ENCODE measurements around the gene HSPD1. TPM values are rescaled to one million over a fixed set of nuclear protein-coding genes. Genes with fewer than 3 reads are reported as not detected.

Gene HSPD1
- total and polyA plus RNA-seq, 2 of the 13 experiments (the other 11 are each of a cell fraction or from before 2014, with no cell fraction given) = 685 to 2,610 TPM

DNA sequence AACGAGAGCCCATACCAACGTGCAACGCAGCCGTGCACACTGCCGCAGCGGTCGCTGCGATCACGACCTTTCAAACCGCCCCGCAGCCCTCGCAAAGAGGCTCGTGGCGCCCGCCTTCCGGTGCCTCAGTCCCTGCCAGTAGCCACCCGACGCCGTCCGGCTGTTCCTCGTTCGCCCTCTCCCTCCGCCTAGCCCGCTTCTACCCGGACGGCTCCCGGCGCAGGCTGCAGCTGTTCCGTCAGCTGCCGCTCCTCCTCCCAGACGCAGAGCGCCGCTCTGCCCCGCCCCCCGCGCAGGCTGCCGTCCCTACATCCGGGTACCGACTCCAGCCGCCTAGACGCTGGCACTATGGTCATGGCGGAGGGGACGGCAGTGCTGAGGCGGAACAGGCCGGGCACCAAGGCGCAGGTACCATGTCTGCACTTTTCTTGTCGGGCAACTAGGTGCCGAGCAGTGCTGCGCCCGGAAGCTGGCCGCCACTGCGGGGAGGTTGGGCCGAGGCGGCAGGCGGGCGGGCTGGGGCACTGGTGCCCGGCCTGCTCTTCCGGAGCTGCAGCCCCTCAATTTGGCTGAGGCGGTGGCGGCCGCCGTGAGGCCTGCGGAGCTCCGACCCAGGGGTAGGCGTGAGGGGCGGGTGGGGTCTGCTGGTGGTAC is 16.2 kb upstream of the HSPD1 start, which contains the start of gene MOB4 (continued):
- TF ChIP-seq TOPORS (CRISPR knock-in tag; IDR thresholded peaks at IDR 0.05) (peak; percentile 100), HNRNPUL1 (IDR thresholded peaks at IDR 0.05; ENCODE audit: low read depth, low read length) (peak; percentile 96), ZMYM4 (CRISPR knock-in tag; IDR thresholded peaks at IDR 0.05) (peak; percentile 99), THAP11 (CRISPR knock-in tag; IDR thresholded peaks at IDR 0.05) (peak; percentile 94), SAP130 (CRISPR knock-in tag; IDR thresholded peaks at IDR 0.05; ENCODE audit: low read depth) (peak; percentile 99)
- TF ChIP-seq, protein P1, sequence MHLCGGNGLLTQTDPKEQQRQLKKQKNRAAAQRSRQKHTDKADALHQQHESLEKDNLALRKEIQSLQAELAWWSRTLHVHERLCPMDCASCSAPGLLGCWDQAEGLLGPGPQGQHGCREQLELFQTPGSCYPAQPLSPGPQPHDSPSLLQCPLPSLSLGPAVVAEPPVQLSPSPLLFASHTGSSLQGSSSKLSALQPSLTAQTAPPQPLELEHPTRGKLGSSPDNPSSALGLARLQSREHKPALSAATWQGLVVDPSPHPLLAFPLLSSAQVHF (CRISPR knock-in tag; IDR thresholded peaks at IDR 0.05) = peak; percentile 96

DNA sequence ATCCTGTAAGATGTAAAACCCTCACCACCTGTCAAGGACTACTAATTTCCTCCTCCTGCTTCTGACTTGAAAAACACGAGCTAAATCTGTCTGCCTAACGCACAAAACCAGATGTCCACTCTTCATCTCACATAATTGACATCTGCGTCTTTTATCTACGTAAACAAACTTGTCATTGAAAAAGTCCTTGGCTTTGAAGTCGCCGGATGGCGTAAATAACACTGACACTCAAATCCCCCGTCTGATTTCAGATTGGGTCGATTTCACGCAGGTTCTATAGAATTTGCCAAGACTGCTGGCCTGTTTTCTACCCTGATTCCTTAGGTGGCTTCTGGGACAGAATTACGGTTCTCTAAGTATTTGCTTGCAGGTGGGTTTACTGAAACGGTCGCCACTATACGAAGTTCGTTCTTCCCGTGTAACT is 15.7 kb upstream of the HSPD1 start:
- TSS peak; percentile 94 for BruUV-seq (replicated peaks)
- CTCF ChIA-PET (ENCODE audit: low intra/inter-chr PET ratio, low total read pairs) = no interaction called here
- no peak for ATAC-seq
- peak overlapping the region; percentile 97 for H3K9ac ChIP-seq (ENCODE audit: insufficient read depth, low read depth, low read length)
- H3K27me3 ChIP-seq (ENCODE audit: control insufficient read depth in 1 of 2, insufficient read depth in 2 of 2, low read length in 2 of 2) = no peaks in the 10 kb centered on the region; a peak in 1 of 5 replicates
- peak; percentile 61 for DNase-seq (ENCODE audit: low spot score)
- peaks cover 24% of the 10 kb centered on the region for H4K20me1 ChIP-seq (ENCODE audit: insufficient read depth, low read length)
- peaks cover 45% of the 10 kb centered on the region for H3K4me1 ChIP-seq (ENCODE audit: insufficient read depth, low read length)
- H3K27ac ChIP-seq (ENCODE audit: extremely low read length, insufficient read depth, low read length) = peak overlapping the region; percentile 77
- peak overlapping the region; percentile 43 to 98 (median 89) for H3K4me3 ChIP-seq (replicated peaks in 1 of 3; ENCODE audit: insufficient read depth in 1 of 3, low read depth in 2 of 3, low read length in 3 of 3)
- POLR2A ChIA-PET = interaction anchor here (0.8 to 5.6 kb wide), 16 partner anchors 9 to 191 kb away, joined by 3 to 177 read pairs (median 11); partner anchors contain the start of genes COQ10B, HSPD1, HSPE1 and MARS2
- intact Hi-C loops (cut with micrococcal nuclease; ENCODE audit: unreplicated experiment) = loop anchor here (1.0 to 5.0 kb wide), 3 partner anchors 15 to 262 kb away; partner anchors contain the start of gene HSPE1
- in situ Hi-C loops (cut with HindIII; ENCODE audit: extremely low pct_ligation_motif_present, low pct_unique_long_range_greater_than_20kb) = loop anchor here (10.0 kb wide), 1 partner anchor 189 kb away; the partner anchor contains the start of gene MARS2
- peak overlapping the region; percentile 79 for H3K4me2 ChIP-seq (ENCODE audit: low read depth, low read length)
- H2AFZ ChIP-seq (ENCODE audit: low read length) = peak overlapping the region; percentile 60
- no peaks in the 10 kb centered on the region for H3K9me3 ChIP-seq (ENCODE audit: low read length)
- FAIRE-seq = no peak
- 0% methylated on average over 13 of the region's 16 CpGs for WGBS (ENCODE audit: low lambda C conversion rate)
- H3K36me3 ChIP-seq (replicated peaks in 1 of 2; ENCODE audit: control insufficient read depth in 1 of 2, insufficient read depth in 2 of 2, low read length in 2 of 2) = no peaks in the 10 kb centered on the region
- peaks cover 49% of the 10 kb centered on the region for H3K79me2 ChIP-seq (ENCODE audit: insufficient read depth, low read length)
- TF ChIP-seq ZNF44 (CRISPR knock-in tag; IDR thresholded peaks at IDR 0.05) (no peak), RORA (CRISPR knock-in tag; IDR thresholded peaks at IDR 0.05) (0 out of 2 replicates have a peak, but pooled peaks have one; percentile 0), KLF9 (CRISPR knock-in tag; IDR thresholded peaks at IDR 0.05; ENCODE audit: low read depth) (no peak), SP140L (CRISPR knock-in tag; IDR thresholded peaks at IDR 0.05; ENCODE audit: borderline replicate concordance) (peak; percentile 17; the same call in 1 of the 2 replicates), ZNF670 (CRISPR knock-in tag; IDR thresholded peaks at IDR 0.05; ENCODE audit: borderline replicate concordance) (peak; percentile 17; the same call in 1 of the 2 replicates), ZNF30 (CRISPR knock-in tag; IDR thresholded peaks at IDR 0.05) (no peak)
- TF ChIP-seq, protein P2, sequence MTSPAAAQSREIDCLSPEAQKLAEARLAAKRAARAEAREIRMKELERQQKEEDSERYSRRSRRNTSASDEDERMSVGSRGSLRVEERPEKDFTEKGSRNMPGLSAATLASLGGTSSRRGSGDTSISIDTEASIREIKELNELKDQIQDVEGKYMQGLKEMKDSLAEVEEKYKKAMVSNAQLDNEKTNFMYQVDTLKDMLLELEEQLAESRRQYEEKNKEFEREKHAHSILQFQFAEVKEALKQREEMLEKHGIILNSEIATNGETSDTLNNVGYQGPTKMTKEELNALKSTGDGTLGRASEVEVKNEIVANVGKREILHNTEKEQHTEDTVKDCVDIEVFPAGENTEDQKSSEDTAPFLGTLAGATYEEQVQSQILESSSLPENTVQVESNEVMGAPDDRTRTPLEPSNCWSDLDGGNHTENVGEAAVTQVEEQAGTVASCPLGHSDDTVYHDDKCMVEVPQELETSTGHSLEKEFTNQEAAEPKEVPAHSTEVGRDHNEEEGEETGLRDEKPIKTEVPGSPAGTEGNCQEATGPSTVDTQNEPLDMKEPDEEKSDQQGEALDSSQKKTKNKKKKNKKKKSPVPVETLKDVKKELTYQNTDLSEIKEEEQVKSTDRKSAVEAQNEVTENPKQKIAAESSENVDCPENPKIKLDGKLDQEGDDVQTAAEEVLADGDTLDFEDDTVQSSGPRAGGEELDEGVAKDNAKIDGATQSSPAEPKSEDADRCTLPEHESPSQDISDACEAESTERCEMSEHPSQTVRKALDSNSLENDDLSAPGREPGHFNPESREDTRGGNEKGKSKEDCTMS (CRISPR knock-in tag; conservative IDR thresholded peaks at IDR 0.05) = no peak
- TF ChIP-seq, protein P3, sequence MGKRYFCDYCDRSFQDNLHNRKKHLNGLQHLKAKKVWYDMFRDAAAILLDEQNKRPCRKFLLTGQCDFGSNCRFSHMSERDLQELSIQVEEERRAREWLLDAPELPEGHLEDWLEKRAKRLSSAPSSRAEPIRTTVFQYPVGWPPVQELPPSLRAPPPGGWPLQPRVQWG (CRISPR knock-in tag; IDR thresholded peaks at IDR 0.05; ENCODE audit: borderline replicate concordance, low read depth) = no peak
- TF ChIP-seq, protein P4, sequence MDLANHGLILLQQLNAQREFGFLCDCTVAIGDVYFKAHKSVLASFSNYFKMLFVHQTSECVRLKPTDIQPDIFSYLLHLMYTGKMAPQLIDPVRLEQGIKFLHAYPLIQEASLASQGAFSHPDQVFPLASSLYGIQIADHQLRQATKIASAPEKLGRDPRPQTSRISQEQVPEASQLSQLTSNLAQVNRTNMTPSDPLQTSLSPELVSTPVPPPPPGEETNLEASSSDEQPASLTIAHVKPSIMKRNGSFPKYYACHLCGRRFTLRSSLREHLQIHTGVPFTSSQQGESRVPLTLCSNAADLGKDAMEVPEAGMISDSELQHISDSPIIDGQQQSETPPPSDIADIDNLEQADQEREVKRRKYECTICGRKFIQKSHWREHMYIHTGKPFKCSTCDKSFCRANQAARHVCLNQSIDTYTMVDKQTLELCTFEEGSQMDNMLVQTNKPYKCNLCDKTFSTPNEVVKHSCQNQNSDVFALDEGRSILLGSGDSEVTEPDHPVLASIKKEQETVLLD (CRISPR knock-in tag; IDR thresholded peaks at IDR 0.05; ENCODE audit: low read depth) = no peak
- TF ChIP-seq, protein P5, sequence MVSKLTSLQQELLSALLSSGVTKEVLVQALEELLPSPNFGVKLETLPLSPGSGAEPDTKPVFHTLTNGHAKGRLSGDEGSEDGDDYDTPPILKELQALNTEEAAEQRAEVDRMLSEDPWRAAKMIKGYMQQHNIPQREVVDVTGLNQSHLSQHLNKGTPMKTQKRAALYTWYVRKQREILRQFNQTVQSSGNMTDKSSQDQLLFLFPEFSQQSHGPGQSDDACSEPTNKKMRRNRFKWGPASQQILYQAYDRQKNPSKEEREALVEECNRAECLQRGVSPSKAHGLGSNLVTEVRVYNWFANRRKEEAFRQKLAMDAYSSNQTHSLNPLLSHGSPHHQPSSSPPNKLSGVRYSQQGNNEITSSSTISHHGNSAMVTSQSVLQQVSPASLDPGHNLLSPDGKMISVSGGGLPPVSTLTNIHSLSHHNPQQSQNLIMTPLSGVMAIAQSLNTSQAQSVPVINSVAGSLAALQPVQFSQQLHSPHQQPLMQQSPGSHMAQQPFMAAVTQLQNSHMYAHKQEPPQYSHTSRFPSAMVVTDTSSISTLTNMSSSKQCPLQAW (CRISPR knock-in tag; IDR thresholded peaks at IDR 0.05) = no peak
